GM18870 (cell line): ENCODE measurements around the gene UBQLN4.
A peak's percentile ranks its signal among the peaks of the same experiment; 100 is the strongest.

Source experiments
- ATAC-seq: cut with Tn5 transposase; IDR thresholded peaks from one replicate; pipeline ENCODE4 v1.9.1; 2021; ENCODE audit warnings: moderate library complexity; ENCODE audit not compliant: unreplicated experiment

The UBQLN4 gene

GRCh38 chr1:156053768-156054499 is at the start of gene UBQLN4:
Gene UBQLN4, minus strand, starts transcription at chr1:156053798. Its CDS starts 97 bp downstream, at chr1:156053701.
- no peak for ATAC-seq

- no peak for ATAC-seq
Observed at GRCh38 chr1:156102633-156103511, 49.3 kb upstream of the UBQLN4 start.

DNA sequence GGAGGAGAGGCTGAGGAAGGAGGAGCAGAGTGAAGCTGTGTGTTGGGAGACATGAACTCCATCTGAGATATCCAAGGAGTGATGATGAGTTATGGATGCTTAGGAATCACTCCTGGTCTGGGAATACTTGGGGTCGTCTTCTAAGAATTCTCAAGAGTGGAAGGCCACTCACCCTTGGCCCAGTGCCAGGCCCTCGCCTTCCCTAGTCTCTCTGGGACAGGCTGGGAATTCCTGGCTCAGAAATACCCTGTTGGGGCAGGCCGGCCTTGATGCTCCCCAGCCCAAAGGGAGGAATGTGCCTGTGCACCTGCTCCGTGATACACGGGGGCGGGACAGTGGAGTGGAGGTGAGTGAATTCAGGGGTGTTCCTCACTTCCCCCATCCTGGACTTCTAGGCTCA is 48.3 kb upstream of the UBQLN4 start:
- no peak for ATAC-seq

DNA sequence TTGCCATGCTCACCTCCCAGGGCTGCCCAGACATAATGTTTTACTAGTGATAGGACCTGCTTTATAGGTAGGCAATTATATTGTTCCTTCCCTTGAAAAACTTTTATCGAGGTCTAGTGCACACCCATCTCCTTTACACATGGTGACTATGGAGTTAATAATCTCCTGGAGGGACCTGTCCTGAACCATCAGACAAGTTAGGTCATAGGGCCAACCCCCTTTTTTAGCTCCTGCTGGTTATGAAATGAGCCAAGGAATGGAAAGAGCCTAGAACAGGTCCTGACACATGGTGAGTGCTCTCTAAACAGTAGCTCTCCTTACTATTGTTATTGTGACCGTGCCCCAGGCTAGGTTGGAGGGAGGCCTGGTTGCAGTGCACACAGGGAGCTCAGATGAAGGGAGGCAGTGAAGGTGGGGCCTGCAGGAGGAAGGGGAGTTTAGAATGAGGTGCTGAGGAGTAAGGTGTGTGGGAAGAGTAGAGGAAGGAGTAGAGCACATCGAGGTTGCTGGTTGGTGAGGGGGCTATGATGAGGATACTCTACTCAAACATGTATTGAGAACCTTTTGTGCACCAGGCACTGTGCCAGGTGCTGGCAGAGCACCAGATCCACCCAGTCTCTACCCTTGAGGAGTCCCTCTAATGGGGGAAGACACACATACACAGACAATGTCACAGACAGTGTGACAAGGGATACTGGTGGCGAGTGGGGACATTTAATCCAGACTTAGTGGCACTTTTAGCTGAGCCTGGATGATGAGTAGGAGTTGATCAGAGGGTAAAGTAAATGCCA is 46.8 kb upstream of the UBQLN4 start:
- ATAC-seq = no peak

DNA sequence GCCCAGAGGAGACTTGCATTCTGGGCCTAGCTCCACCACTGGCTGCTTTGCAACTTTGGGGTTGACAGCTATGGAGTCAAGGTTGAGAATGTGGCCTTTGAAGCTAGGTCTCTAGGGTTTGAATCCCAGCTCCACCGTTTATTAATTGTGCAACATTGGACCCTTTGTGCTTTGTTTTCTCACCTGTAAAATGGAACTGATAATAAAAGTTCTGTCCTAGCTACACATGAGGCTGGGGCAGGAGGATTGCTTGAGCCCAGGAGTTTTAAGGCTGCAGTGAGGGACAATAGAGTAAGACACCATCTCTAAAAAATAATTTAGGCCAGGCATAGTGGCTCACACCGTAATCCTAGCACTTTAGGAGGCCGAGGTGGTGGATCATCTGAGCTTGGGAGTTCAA is 45.7 kb upstream of the UBQLN4 start:
- ATAC-seq = no peak

GRCh38 chr1:156098784-156099183 is 45.2 kb upstream of the UBQLN4 start:
- no peak for ATAC-seq

DNA sequence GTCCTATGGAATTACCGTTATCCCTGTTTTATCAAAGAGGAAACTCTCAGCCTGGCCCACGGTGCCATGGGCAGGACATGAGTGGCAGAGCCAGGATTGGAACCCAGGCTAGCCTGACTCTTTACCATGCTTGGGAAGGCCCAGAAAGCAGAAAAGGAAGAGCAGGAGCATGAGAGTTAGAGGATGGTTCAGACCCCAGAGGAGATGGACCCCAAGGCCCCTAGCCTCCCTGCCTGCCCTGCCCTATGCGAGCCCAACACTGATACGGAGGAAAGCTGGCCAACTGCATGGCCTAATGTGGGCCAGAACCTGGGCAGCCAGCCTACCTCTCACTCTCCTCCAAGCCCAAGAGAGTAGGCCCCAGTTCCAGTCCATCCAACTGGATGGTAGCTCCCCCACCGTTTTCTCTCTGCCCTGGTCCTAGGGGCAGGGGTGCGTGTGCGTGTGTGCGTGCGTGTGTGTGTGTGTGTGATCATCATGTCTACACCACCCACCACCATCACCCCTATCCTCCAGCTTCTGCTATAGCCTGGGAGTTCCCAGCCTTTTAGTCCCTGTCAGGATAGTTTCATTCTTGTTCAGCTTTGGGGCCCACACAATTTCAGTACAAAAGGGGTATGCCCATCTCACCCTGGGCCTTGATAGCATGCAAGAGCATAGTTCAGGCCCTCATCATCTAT is 44.0 kb upstream of the UBQLN4 start:
- no peak for ATAC-seq

- ATAC-seq = peak; percentile 40
Observed at GRCh38 chr1:156096640-156097391, 43.2 kb upstream of the UBQLN4 start.

DNA sequence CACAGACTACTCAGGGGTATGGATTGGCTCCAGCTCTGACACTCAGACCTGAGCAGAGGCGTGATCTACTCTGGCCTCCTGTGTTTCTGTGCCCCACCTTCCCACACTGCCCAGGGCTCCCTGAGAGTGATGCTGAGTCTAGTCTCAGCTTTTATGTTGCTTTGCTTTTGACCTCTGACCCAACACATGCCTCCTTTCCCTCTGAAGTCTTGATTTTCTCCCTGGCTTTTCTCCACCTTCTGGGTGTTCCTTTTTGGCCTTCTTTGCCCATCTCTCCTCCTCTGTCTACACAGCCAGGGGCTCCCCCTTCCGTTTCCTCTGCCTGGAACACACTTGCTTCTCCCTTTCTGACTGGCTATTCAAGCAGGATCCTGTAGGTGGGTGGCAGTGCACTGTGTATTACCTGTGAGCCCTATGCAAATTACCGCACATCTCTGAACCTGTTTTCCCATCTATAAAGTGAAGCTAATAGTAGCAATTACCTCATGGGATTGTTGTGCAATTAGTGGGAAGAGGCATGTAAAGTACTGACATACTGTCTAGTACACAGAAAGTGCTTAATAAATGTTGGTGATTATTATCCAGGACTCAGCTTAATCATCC is 42.4 kb upstream of the UBQLN4 start:
- no peak for ATAC-seq

- no peak for ATAC-seq
Observed at GRCh38 chr1:156091610-156092009, 38.0 kb upstream of the UBQLN4 start.

- ATAC-seq = no peak
Observed at GRCh38 chr1:156090840-156091188, 37.2 kb upstream of the UBQLN4 start.

GRCh38 chr1:156090138-156090839 is 36.7 kb upstream of the UBQLN4 start:
- no peak for ATAC-seq

- ATAC-seq = no peak
Observed at GRCh38 chr1:156089704-156090103, 36.1 kb upstream of the UBQLN4 start.

- no peak for ATAC-seq
Observed at GRCh38 chr1:156086256-156086662, 32.7 kb upstream of the UBQLN4 start.

DNA sequence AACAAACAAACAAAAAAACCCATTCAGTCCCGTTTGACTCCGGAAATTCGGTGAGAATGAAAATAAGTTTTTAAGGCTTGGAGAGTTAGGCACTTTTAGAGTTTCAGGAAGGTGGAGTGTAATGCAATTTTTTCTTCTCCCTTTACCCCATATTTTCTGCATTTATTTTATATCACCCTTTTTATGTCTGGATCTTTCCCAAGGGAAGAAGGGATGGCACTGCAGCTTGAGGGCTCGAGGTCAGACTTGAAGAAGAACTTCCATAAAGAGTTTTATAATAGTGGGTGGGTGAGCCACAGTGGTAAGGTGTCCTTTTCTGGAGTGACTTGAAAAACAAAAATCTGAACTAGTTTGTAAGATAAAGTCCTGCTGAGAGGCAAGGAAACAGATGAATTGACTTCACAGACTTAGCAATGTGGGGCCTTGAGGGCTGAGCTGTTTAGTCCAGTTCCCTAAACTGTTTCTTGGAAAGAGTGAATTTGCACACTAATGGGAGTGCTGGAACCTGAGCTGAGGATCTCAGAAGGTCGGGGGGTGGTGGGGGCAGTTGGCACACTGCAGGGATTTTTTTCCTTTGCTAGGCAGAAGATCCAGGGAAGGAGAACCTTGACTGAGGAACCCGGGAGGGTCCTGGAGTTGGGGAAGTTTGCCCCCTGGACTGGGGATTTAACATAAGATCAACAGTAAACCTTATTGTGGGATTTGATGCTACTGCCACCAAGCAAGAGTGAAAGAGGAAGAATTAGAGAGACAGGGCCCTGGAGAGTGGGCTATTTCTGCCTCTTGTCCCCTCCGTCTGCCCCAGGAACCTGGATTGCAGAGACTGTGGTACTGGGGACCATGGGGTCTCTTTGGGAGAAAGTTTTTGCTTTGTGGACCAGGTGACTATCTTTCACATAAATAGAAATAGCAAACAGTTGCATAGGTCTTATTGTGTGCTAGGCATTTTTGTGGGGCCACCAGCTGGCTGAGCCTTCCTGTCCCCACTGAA is 30.5 kb upstream of the UBQLN4 start:
- ATAC-seq = no peak

GRCh38 chr1:156082309-156083091 is 28.9 kb upstream of the UBQLN4 start, which contains the start of gene MEX3A:
Gene MEX3A, minus strand, starts transcription at chr1:156082465. Its CDS starts 467 bp downstream, at chr1:156081998.
- no peak for ATAC-seq

DNA sequence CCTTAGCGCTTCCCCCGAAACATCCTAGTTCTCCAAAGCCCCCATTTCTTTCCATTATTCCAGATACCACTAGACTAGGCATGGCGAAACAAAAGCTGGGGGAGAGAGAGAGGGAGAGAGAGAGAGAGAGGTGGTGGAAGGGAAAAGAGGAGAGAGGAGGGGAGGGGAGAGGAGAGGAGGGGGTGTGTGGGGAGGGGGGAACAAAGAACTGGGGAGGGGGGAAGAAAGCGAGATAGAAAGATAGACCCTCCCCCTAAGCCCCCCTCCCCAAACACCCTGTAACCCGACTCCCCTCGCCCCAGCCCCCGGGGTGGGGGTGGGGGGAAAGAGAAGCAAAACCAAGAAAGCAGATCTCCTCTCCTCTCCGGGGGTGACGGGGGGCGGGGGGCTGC is 28.3 kb upstream of the UBQLN4 start:
- no peak for ATAC-seq
